Loucy (cell line): ENCODE measurements around the gene SORBS1.

ENCODE experiments used
- H2AFZ ChIP-seq: fragments of 200-600 bp; sonication (generic); 2 replicates; pipeline ENCODE4 v1.6.0; 2016; ENCODE audit warnings: antibody characterized with exemption, mild to moderate bottlenecking, low read length, moderate library complexity
- H3F3A ChIP-seq: fragments of 200-600 bp; 2 replicates; pipeline ENCODE4 v1.6.0; 2016; ENCODE audit warnings: antibody characterized with exemption, low read depth, mild to moderate bottlenecking
- H3K27me3 ChIP-seq: fragments of 200-600 bp; sonication (generic); 2 replicates; pipeline ENCODE4 v1.6.1; 2014; ENCODE audit warnings: low read length, mild to moderate bottlenecking; ENCODE audit not compliant: insufficient read depth, poor library complexity, severe bottlenecking
- H3K36me3 ChIP-seq: fragments of 200-600 bp; sonication (generic); 2 replicates; pipeline ENCODE4 v1.6.1; 2016; ENCODE audit warnings: low read length; ENCODE audit not compliant: insufficient read depth
- H3K4me1 ChIP-seq: fragments of 200-600 bp; sonication (generic); 2 replicates; pipeline ENCODE4 v1.5.1; 2014; ENCODE audit warnings: low read length, mild to moderate bottlenecking; ENCODE audit not compliant: insufficient read depth, poor library complexity, severe bottlenecking
- H3K4me2 ChIP-seq: fragments of 200-600 bp; sonication (generic); 2 replicates; pipeline ENCODE4 v1.6.0; 2014; ENCODE audit warnings: antibody characterized with exemption, low read length, low read depth, mild to moderate bottlenecking; ENCODE audit not compliant: poor library complexity, severe bottlenecking
- H3K4me3 ChIP-seq: fragments of 200-600 bp; sonication (generic); 2 replicates; pipeline ENCODE4 v1.5.1; 2014; ENCODE audit warnings: low read length, mild to moderate bottlenecking, mixed read lengths; ENCODE audit not compliant: poor library complexity, severe bottlenecking
- H3K79me2 ChIP-seq: fragments of 200-600 bp; sonication (generic); 2 replicates; pipeline ENCODE4 v1.6.1; 2014; ENCODE audit warnings: low read length; ENCODE audit not compliant: insufficient read depth
- H3K9ac ChIP-seq: fragments of 200-600 bp; sonication (generic); 2 replicates; pipeline ENCODE4 v1.6.0; 2014; ENCODE audit warnings: mild to moderate bottlenecking, low read depth, low read length, moderate library complexity; ENCODE audit not compliant: poor library complexity, severe bottlenecking
- H3K9me2 ChIP-seq: fragments of 200-600 bp; sonication (generic); replicated peaks from 2 replicates; pipeline ENCODE4 v1.6.1; 2016; ENCODE audit warnings: low read depth, low read length, mixed read lengths
- H3K9me3 ChIP-seq: fragments of 200-600 bp; sonication (generic); 2 replicates; pipeline ENCODE4 v1.6.1; 2014; ENCODE audit warnings: mild to moderate bottlenecking, antibody characterized with exemption, low read length, low read depth; ENCODE audit not compliant: insufficient read depth
- H4K20me1 ChIP-seq: fragments of 200-600 bp; sonication (generic); 2 replicates; pipeline ENCODE4 v1.6.0; 2014; ENCODE audit warnings: antibody characterized with exemption, low read length, mild to moderate bottlenecking; ENCODE audit not compliant: insufficient read depth, poor library complexity, severe bottlenecking
- EZH2phosphoT487 ChIP-seq: fragments of 200-600 bp; IDR thresholded peaks from 2 replicates; pipeline ENCODE4 v1.6.1; 2018; ENCODE audit warnings: antibody characterized with exemption, mild to moderate bottlenecking, moderate library complexity, borderline replicate concordance
- TF ChIP-seq, protein P1 (sequence below): fragments of 200-600 bp; sonication (generic); conservative IDR thresholded peaks from 2 replicates; pipeline ENCODE4 v1.5.1; 2014; ENCODE audit warnings: mild to moderate bottlenecking, antibody characterized with exemption, low read length

The SORBS1 gene

DNA sequence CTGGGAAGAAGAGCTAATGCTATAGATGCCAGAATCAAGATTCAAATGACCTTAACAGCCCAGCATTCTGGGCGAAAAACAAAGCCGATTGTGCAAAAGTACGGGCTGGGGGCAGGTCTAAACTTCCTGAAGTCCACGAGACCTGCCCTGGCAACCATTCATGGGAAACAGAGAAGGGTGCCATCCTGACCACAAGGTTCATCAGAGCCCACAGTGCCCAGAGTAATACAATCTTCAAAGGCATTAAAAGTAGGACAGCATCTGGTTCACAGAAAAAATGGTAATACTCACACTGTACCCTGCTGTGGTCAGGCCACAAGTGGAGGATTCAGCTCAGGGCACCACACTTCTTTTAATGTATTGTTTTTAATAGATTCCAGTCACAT lies 36.1 kb downstream of the SORBS1 start:
- H3K27me3 ChIP-seq: no peaks in the 10 kb centered on the region
- no peaks in the 10 kb centered on the region for H4K20me1 ChIP-seq
- no peaks in the 10 kb centered on the region for H3K9me2 ChIP-seq
- no peaks in the 10 kb centered on the region for H3K9me3 ChIP-seq
- H3F3A ChIP-seq: no peaks in the 10 kb centered on the region
- no peaks in the 10 kb centered on the region for H3K36me3 ChIP-seq
- no peak overlapping the region for H3K9ac ChIP-seq
- H2AFZ ChIP-seq: no peak overlapping the region
- peak overlapping the region; percentile 36 for H3K4me2 ChIP-seq
- H3K4me1 ChIP-seq: peaks cover 30% of the 10 kb centered on the region
- H3K79me2 ChIP-seq: no peaks in the 10 kb centered on the region
- H3K4me3 ChIP-seq: peak overlapping the region; percentile 6
- TF ChIP-seq, protein P1, sequence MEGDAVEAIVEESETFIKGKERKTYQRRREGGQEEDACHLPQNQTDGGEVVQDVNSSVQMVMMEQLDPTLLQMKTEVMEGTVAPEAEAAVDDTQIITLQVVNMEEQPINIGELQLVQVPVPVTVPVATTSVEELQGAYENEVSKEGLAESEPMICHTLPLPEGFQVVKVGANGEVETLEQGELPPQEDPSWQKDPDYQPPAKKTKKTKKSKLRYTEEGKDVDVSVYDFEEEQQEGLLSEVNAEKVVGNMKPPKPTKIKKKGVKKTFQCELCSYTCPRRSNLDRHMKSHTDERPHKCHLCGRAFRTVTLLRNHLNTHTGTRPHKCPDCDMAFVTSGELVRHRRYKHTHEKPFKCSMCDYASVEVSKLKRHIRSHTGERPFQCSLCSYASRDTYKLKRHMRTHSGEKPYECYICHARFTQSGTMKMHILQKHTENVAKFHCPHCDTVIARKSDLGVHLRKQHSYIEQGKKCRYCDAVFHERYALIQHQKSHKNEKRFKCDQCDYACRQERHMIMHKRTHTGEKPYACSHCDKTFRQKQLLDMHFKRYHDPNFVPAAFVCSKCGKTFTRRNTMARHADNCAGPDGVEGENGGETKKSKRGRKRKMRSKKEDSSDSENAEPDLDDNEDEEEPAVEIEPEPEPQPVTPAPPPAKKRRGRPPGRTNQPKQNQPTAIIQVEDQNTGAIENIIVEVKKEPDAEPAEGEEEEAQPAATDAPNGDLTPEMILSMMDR: no peak
- TF ChIP-seq EZH2phosphoT487: no peak

DNA sequence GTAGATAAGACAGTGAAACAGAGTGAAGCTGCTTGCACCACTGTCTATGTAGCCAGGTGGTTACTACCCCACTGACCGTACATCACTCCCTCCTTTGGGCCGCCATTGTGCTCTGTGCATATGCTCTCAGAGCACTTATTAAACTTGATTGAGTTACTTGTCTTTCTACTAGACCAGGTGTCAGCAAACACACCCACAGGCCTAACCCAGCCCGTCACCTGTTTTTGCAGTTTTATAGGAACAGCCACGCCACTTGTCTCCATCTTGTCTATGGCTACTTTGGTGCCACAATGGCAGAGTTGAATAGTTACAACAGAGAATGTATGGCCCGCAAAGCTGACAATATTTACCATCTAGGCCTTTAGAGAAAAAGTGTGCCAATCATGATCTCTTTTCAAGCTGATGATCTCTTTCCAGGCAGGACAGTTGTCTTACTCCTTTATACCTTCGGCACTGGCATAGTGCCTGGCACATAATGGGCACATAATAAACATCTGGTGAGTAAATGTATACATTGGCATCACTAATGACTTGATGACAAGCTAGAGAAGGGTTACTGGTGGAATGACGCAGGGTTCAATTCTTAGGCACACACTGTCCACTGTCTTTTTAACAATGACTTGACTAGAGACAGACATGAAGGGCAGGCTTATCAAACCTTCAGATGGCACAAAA lies 36.7 kb downstream of the SORBS1 start:
- Histone ChIP-seq H3K9me3 (no peaks in the 10 kb centered on the region), H3K36me3 (no peaks in the 10 kb centered on the region), H3K4me3 (no peak overlapping the region), H3K79me2 (no peaks in the 10 kb centered on the region), H3K9ac (no peak overlapping the region), H4K20me1 (no peaks in the 10 kb centered on the region), H3K4me2 (peak overlapping the region; percentile 36), H3K4me1 (peaks cover 25% of the 10 kb centered on the region), H3K27me3 (no peaks in the 10 kb centered on the region), H3F3A (no peaks in the 10 kb centered on the region), H3K9me2 (no peaks in the 10 kb centered on the region), H2AFZ (no peak overlapping the region)
- no peak for TF ChIP-seq EZH2phosphoT487
- TF ChIP-seq, protein P1: no peak

DNA sequence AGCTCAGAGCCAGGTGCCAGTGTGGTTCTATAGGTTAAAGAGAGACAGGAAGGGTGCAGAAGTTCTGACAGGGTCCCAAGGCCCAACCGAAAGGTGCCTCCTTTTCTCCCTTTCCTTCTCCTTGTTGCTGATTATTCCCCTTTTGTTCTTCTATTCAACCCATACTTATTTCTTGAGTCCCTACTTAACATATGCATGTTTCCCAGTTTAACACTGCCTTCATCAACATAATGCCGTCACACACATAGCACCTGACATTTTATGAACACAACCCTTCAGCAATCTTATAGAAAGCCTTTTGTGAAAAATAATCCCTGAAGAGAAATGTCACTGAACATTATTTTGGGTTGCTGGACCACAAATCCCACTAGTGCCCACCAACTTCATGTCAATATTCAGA lies 39.1 kb downstream of the SORBS1 start:
- no peaks in the 10 kb centered on the region for H3K79me2 ChIP-seq
- H3F3A ChIP-seq: no peaks in the 10 kb centered on the region
- no peak overlapping the region for H3K4me2 ChIP-seq
- H3K27me3 ChIP-seq: no peaks in the 10 kb centered on the region
- H3K9ac ChIP-seq: no peak overlapping the region
- TF ChIP-seq EZH2phosphoT487: no peak
- TF ChIP-seq, protein P1: no peak
- no peaks in the 10 kb centered on the region for H3K9me2 ChIP-seq
- H3K9me3 ChIP-seq: no peaks in the 10 kb centered on the region
- no peaks in the 10 kb centered on the region for H4K20me1 ChIP-seq
- H3K36me3 ChIP-seq: no peaks in the 10 kb centered on the region
- H3K4me1 ChIP-seq: peaks cover 28% of the 10 kb centered on the region
- H3K4me3 ChIP-seq: no peak overlapping the region
- H2AFZ ChIP-seq: no peak overlapping the region
